Dedifferentiated amniotic fluid mesenchymal stem cell (primary cell): Measurements from ENCODE around the gene HSD17B11.
"Not testable (repeated sequence)": the region's sequence is repeated elsewhere in the genome, so short reads cannot be mapped to it uniquely, and the experiment has no call there.

Experiments used
- DNase-seq: peaks from one replicate; pipeline ENCODE4 v3.0.0-alpha.2; 2016; ENCODE audit errors: extremely low spot score

HSD17B11 gene

DNA sequence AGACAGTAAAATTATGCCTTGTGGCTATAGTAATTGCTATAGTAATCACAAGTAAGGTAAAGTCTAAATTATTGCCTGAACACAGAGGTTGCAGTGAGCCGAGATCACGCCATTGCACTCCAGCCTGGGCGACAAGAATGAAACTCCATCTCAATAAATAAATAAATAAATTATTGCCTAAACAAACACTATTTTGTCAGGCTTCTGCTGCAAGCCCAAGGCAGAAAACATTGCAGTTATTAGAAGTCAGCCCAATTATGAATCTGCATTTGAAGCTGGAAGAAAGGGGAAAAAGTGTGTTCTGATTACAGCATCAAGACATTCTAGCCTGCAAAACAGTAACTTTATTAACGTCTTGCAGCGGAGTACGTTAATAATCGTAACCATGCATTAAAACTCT, 85.4 kb downstream of the HSD17B11 start:
- no peak for DNase-seq

DNA sequence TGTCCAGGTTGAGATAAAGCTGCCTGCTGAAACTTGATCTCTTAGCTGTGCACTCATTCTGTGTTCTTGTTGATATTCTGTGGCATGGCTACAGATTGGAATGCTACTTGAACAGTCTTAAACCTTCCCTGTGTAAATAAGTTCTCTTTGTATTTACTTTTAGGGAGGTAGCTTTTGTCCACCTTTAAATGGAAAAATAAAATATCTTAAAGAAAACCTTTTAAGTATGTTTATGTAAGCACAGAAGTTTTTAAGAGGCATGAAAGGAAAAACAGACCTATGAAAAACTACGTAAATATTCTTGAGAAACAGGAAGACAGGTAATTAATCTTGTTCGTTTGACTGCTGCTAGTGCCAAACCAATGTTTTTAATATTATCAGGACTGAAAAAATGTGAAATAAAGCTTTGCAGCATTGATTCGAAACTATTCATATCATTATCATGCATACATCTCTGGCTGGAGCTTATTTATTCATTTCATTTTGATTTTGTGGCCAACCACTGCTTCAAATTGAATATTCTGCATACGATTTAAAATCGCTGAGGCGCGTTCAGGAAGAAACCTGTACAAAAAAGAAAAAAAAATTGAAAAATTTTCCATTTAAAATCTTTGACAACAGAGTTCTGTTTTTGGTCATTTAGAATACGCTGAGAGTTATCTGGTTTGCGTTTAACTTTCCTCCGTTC, 86.1 kb downstream of the HSD17B11 start:
- DNase-seq: no peak

DNA sequence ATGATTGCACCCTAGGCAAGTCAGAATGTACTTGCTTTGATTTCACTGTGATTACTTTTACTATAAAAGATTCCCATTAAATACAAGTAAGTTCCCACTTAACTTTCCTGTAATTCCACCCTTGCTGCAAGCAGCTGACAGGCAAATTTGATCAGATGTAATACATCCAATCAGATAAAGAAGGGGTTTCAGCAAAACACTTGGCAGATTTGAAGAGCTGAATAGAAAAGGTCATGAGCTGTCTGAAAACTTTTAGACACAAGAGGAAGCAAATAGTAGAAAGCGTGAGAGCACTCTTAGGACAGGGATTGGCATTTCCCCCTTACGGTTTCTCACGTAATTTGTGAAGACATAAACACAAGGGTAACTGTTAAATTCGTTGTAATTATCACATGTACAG, 91.1 kb downstream of the HSD17B11 start:
- DNase-seq: no peak

DNA sequence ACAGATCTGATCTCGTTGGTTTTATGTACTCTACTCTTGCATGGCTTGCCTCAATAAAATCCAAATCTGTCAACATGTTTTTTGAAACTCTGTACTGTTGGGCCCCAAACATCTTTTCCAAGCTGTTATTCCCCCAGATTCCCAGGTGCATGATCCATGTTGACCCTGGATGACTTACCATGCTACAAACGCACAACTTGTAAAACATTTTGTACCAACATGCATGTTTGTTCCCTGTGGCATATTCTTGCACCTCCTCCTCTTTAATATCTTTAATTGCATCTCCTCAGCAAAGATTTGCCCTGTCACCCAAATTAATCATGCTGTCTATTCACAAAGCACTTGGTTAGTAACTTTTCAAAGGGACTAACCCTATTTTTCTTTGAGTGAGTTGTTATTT, 92.6 kb downstream of the HSD17B11 start:
- no peak for DNase-seq

DNA sequence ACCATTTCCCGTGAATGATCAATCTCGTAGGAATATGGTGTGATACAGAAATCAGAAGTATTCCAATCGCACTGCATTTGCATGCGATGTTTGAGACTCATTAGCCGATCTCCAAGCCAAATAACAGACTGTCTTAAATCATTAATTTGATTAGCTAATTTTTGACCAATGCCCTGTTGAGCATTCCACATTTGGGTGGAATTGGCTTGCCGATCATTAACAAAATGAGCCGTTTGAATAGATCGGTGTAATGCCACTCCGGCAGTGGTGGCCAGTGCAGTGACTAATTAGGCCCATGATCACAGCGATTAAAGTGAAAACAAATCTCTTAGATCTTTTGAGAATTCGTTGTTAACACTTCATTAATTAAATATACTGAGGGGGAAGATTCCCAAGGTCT, 96.1 kb downstream of the HSD17B11 start:
- DNase-seq: not testable (repeated sequence)

DNA sequence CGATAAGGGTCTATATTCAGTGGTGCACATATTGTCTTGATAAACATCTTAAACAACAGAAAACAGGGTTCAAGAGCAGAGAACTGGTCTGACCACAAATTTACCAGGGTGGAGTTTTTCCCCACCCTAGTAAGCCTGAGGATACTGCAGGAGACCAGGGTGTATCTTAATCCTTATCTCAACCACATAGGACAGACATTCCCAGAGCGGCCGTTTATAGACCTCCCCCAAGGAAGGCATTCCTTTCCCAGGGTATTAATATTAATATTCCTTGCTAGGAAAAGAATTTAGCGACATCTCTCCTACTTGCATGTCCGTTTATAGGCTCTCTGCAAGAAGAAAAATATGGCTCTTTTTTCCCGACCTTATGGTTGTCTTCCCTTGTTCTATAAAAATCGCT, 97.1 kb downstream of the HSD17B11 start:
- DNase-seq: not testable (repeated sequence)

DNA sequence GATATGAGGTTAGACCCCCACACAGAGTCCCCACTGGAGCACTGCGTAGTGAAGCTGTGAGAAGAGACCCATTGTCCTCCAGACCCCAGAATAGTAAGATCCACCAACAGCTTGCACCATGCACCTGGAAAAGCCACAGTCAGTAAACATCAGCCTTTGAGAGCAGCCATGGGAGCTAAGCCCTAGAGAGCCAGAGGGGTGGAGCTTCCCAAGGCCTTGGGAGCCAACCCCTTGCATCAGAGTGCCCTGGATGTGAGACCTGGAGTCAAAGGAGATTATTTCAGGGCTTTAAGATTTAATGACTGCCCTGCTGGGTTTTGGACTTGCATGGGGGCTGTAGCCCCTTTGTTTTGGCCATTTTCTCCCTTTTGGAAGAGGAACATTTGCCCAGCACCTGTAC, 104.0 kb downstream of the HSD17B11 start:
- DNase-seq: no peak
